C4-2B (cell line): ENCODE measurements around the gene P2RX1.

ENCODE experiments used
- H3K27ac ChIP-seq: fragments of 450-650 bp; 2 replicates; pipeline ENCODE4 v1.5.1; 2017
- ZFX ChIP-seq: fragments of 450-650 bp; IDR thresholded peaks from 2 replicates; pipeline ENCODE4 v1.6.1; 2017
- TF ChIP-seq, protein P1 (sequence below): fragments of 450-650 bp; conservative IDR thresholded peaks from 2 replicates; pipeline ENCODE4 v1.5.1; 2017; ENCODE audit warnings: mild to moderate bottlenecking

Gene P2RX1

GRCh38 chr17:3940965-3941698, 24.9 kb upstream of the P2RX1 start:
- TF ChIP-seq, protein P1, sequence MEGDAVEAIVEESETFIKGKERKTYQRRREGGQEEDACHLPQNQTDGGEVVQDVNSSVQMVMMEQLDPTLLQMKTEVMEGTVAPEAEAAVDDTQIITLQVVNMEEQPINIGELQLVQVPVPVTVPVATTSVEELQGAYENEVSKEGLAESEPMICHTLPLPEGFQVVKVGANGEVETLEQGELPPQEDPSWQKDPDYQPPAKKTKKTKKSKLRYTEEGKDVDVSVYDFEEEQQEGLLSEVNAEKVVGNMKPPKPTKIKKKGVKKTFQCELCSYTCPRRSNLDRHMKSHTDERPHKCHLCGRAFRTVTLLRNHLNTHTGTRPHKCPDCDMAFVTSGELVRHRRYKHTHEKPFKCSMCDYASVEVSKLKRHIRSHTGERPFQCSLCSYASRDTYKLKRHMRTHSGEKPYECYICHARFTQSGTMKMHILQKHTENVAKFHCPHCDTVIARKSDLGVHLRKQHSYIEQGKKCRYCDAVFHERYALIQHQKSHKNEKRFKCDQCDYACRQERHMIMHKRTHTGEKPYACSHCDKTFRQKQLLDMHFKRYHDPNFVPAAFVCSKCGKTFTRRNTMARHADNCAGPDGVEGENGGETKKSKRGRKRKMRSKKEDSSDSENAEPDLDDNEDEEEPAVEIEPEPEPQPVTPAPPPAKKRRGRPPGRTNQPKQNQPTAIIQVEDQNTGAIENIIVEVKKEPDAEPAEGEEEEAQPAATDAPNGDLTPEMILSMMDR: no peak
- H3K27ac ChIP-seq: no peak overlapping the region

- no peak overlapping the region for H3K27ac ChIP-seq
- TF ChIP-seq, protein P1: no peak
- TF ChIP-seq ZFX: no peak
Observed at GRCh38 chr17:3937359-3937758, 21.1 kb upstream of the P2RX1 start.

- TF ChIP-seq ZFX: no peak
- TF ChIP-seq, protein P1: no peak
- no peak overlapping the region for H3K27ac ChIP-seq
Observed at GRCh38 chr17:3935825-3936355, 19.6 kb upstream of the P2RX1 start.

- TF ChIP-seq, protein P1: peak; percentile 83
- no peak for TF ChIP-seq ZFX
Observed at GRCh38 chr17:3935140-3935542, 18.9 kb upstream of the P2RX1 start.

GRCh38 chr17:3929764-3930163, 13.5 kb upstream of the P2RX1 start:
- no peak overlapping the region for H3K27ac ChIP-seq

More at GRCh38 chr17:3935140-3935542, 18.9 kb upstream of the P2RX1 start:
- H3K27ac ChIP-seq: no peak overlapping the region

GRCh38 chr17:3929181-3929580, 12.9 kb upstream of the P2RX1 start:
- no peak for TF ChIP-seq ZFX
- TF ChIP-seq, protein P1: no peak
- no peak overlapping the region for H3K27ac ChIP-seq

More at GRCh38 chr17:3929764-3930163, 13.5 kb upstream of the P2RX1 start:
- TF ChIP-seq, protein P1: no peak
- no peak for TF ChIP-seq ZFX

- no peak overlapping the region for H3K27ac ChIP-seq
- no peak for TF ChIP-seq ZFX
- TF ChIP-seq, protein P1: no peak
Observed at GRCh38 chr17:3928406-3928805, 12.1 kb upstream of the P2RX1 start.
